Measurements from ENCODE around the gene C12orf56. TPM values are rescaled to one million over a fixed set of nuclear protein-coding genes. Genes with fewer than 3 reads are reported as not detected.
"Not testable (repeated sequence)": the region's sequence is repeated elsewhere in the genome, so short reads cannot be mapped to it uniquely, and the experiment has no call there.

The C12orf56 gene
- total and polyA plus RNA-seq, 8 donors: 1.5 to 1.7 (median 1.5) TPM; not detected in 5

- intact Hi-C loops (cut with DNase I; ENCODE audit: low total_unique reads): no loop called here
- Histone ChIP-seq H3K4me1 (no peaks in the 10 kb centered on the region), H3K27ac (no peak overlapping the region), H3K4me3 (no peak overlapping the region), H3K9me3 (no peaks in the 10 kb centered on the region), H3K27me3 (no peaks in the 10 kb centered on the region), H3K36me3 (no peaks in the 10 kb centered on the region)
- no peak for DNase-seq
- TF ChIP-seq EP300 (IDR thresholded peaks at IDR 0.05): no peak
- TF ChIP-seq, protein P1, sequence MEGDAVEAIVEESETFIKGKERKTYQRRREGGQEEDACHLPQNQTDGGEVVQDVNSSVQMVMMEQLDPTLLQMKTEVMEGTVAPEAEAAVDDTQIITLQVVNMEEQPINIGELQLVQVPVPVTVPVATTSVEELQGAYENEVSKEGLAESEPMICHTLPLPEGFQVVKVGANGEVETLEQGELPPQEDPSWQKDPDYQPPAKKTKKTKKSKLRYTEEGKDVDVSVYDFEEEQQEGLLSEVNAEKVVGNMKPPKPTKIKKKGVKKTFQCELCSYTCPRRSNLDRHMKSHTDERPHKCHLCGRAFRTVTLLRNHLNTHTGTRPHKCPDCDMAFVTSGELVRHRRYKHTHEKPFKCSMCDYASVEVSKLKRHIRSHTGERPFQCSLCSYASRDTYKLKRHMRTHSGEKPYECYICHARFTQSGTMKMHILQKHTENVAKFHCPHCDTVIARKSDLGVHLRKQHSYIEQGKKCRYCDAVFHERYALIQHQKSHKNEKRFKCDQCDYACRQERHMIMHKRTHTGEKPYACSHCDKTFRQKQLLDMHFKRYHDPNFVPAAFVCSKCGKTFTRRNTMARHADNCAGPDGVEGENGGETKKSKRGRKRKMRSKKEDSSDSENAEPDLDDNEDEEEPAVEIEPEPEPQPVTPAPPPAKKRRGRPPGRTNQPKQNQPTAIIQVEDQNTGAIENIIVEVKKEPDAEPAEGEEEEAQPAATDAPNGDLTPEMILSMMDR (IDR thresholded peaks at IDR 0.05): no peak
- no peak for TF ChIP-seq POLR2A (IDR thresholded peaks at IDR 0.05)
- no peak for TF ChIP-seq POLR2AphosphoS5 (IDR thresholded peaks at IDR 0.05)
Observed at GRCh38 chr12:64296301-64296700, 94.3 kb downstream of the C12orf56 start.

DNA sequence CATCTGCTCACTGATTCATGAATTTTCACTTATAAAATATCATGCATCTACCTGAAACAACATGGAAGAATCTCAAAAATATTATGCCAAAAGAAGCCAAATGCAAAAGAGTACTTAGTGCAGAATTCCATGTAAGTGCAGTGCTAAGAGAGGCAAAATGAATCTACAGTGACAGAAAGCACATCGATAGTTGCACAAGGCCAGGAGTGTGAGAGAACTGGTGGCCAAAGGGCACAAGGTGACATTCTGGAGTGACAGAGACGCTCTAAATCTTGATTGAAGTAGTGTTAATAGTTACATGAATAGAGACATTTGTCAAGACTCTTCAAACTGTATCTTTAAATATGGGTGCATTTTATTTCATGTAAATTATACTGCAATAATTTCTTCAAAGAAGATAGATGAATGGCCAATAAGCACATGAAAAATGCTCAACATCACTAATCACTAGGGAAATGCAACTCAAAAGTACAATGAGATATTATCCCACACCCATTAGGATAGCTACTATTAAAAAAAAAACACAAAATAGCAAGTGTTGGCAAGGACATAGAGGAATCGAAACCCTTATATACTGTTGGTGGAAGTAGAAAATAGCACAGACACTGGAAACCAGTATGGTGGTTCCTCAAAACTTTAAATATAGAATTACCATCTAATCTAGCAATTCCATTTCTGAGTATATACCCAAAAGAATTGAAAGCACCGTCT lies 96.7 kb downstream of the C12orf56 start:
- H3K4me3 ChIP-seq: no peak overlapping the region
- DNase-seq: no peak
- H3K4me1 ChIP-seq: no peaks in the 10 kb centered on the region
- WGBS, 5 donors: 81 to 92% (median 84%) methylated on average over 4 of the region's 4 CpGs
- no peak overlapping the region for H3K27ac ChIP-seq
- no peaks in the 10 kb centered on the region for H3K27me3 ChIP-seq
- TF ChIP-seq, protein P1 (IDR thresholded peaks at IDR 0.05): no peak
- TF ChIP-seq EP300 (IDR thresholded peaks at IDR 0.05) (no peak), POLR2AphosphoS5 (IDR thresholded peaks at IDR 0.05) (no peak), POLR2A (IDR thresholded peaks at IDR 0.05) (no peak)
- intact Hi-C loops (cut with DNase I; ENCODE audit: low total_unique reads): no loop called here
- H3K36me3 ChIP-seq: no peaks in the 10 kb centered on the region
- no peaks in the 10 kb centered on the region for H3K9me3 ChIP-seq

GRCh38 chr12:64293174-64293573 lies 97.4 kb downstream of the C12orf56 start:
- H3K27me3 ChIP-seq; H3K9me3 ChIP-seq; H3K4me3 ChIP-seq; intact Hi-C loops (cut with DNase I; ENCODE audit: low total_unique reads); DNase-seq; H3K27ac ChIP-seq; H3K4me1 ChIP-seq; H3K36me3 ChIP-seq: not testable (repeated sequence)
- WGBS, 5 donors: 93 to 98% (median 94%) methylated on average over 3 to 8 of the region's 15 CpGs

DNA sequence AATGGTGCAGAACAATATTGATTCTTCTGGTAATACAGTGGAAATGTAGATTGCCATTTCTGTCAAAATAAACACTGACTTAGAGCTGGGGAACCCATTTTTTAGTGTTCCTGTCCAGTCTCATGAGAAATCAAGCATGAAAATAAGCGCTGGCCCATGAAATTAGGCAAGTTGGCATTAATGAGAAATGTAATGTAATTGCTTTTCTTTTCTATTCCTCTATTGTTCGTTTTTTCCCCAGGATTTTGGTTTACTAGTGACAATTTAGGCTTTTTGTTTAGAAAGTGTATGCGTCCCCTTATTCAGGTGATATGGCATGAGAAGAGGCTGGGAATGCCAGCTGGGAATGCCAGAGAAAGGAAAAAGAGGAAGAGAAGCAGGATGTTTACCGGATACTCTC lies 104.0 kb downstream of the C12orf56 start:
- DNase-seq: no peak
- TF ChIP-seq POLR2AphosphoS5 (IDR thresholded peaks at IDR 0.05) (no peak), EP300 (IDR thresholded peaks at IDR 0.05) (no peak), POLR2A (IDR thresholded peaks at IDR 0.05) (no peak)
- TF ChIP-seq, protein P1 (IDR thresholded peaks at IDR 0.05): no peak
- WGBS, 5 donors: 57 to 89% (median 80%) methylated on average over 4 of the region's 4 CpGs
- intact Hi-C loops (cut with DNase I; ENCODE audit: low total_unique reads): no loop called here
- no peaks in the 10 kb centered on the region for H3K36me3 ChIP-seq
- no peaks in the 10 kb centered on the region for H3K4me1 ChIP-seq
- no peaks in the 10 kb centered on the region for H3K27me3 ChIP-seq
- H3K4me3 ChIP-seq: no peak overlapping the region
- no peak overlapping the region for H3K27ac ChIP-seq
- no peaks in the 10 kb centered on the region for H3K9me3 ChIP-seq

DNA sequence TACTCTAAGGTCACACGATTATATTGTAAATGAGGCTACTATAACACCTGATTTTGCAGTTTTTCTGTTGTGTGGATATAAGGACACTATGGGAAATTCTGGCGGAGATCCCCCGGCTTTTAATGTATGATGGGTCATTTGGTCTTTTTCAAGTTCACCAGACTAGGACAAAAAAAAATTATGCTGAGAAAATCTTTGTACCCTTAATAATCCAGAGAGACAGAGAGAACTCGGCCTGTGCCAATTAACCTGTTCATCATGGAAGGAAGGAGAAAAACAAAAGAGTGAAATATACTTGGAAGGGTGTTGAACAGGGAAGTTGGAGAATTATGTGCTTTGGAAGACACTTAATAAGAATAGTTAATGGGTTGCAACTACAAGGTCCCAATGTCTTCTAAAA lies 106.3 kb downstream of the C12orf56 start:
- TF ChIP-seq POLR2AphosphoS5 (IDR thresholded peaks at IDR 0.05) (no peak), POLR2A (IDR thresholded peaks at IDR 0.05) (no peak), EP300 (IDR thresholded peaks at IDR 0.05) (no peak)
- TF ChIP-seq, protein P1 (IDR thresholded peaks at IDR 0.05): no peak
- Histone ChIP-seq H3K27me3 (no peaks in the 10 kb centered on the region), H3K27ac (no peak overlapping the region), H3K36me3 (no peaks in the 10 kb centered on the region), H3K4me3 (no peak overlapping the region), H3K9me3 (no peaks in the 10 kb centered on the region), H3K4me1 (no peaks in the 10 kb centered on the region)
- intact Hi-C loops (cut with DNase I; ENCODE audit: low total_unique reads): no loop called here
- DNase-seq: no peak
- 90 to 94% (median 93%) methylated on average over 4 of the region's 4 CpGs for WGBS, 5 donors

Measured in stomach (tissue), 9 donors.